Activated T-helper 1 cell treated with Interleukin-2 at 50 U/mL for 16 hours (primary cell): ENCODE results near the gene RPUSD1.
"Not testable (repeated sequence)": the region's sequence is repeated elsewhere in the genome, so short reads cannot be mapped to it uniquely, and the experiment has no call there.

Source experiments
- DNase-seq: peaks from one replicate; pipeline ENCODE4 v3.0.0-alpha.2; 2020; ENCODE audit warnings: low read depth

Gene RPUSD1

GRCh38 chr16:783404-784161 is 4.6 kb downstream of the RPUSD1 start:
- no peak for DNase-seq

- no peak for DNase-seq
These were observed 5.3 kb downstream of the RPUSD1 start for GRCh38 chr16:782766-783403.

GRCh38 chr16:782258-782657 is 5.9 kb downstream of the RPUSD1 start:
- DNase-seq, result no peak

- no peak for DNase-seq
These were observed 6.7 kb downstream of the RPUSD1 start for GRCh38 chr16:781346-782010.

- DNase-seq, result no peak
These were observed 7.9 kb downstream of the RPUSD1 start for GRCh38 chr16:780296-780695.

- no peak for DNase-seq
These were observed 8.6 kb downstream of the RPUSD1 start for GRCh38 chr16:779561-779960.

GRCh38 chr16:778909-779527 is 9.2 kb downstream of the RPUSD1 start:
- DNase-seq, result no peak

- no peak for DNase-seq
These were observed 9.7 kb downstream of the RPUSD1 start for GRCh38 chr16:778447-778846.

GRCh38 chr16:777826-778225 is 10.4 kb downstream of the RPUSD1 start:
- DNase-seq, result no peak

- DNase-seq, result no peak
These were observed 11.4 kb downstream of the RPUSD1 start for GRCh38 chr16:776824-777223.

GRCh38 chr16:776298-776697 is 11.9 kb downstream of the RPUSD1 start:
- not testable (repeated sequence) for DNase-seq

GRCh38 chr16:775236-775796 is 12.9 kb downstream of the RPUSD1 start:
- no peak for DNase-seq

GRCh38 chr16:774086-775001 is 13.8 kb downstream of the RPUSD1 start:
- DNase-seq, result no peak

- DNase-seq, result no peak
These were observed 15.2 kb downstream of the RPUSD1 start for GRCh38 chr16:772959-773358.

GRCh38 chr16:770411-770810 is 17.8 kb downstream of the RPUSD1 start:
- DNase-seq, result no peak

GRCh38 chr16:769934-770333 is 18.2 kb downstream of the RPUSD1 start:
- DNase-seq, result no peak

- DNase-seq, result no peak
These were observed 18.9 kb downstream of the RPUSD1 start for GRCh38 chr16:769184-769784.

GRCh38 chr16:768428-768827 is 19.8 kb downstream of the RPUSD1 start:
- no peak for DNase-seq

- DNase-seq, result no peak
These were observed 20.4 kb downstream of the RPUSD1 start for GRCh38 chr16:767743-768235.

- no peak for DNase-seq
These were observed 21.2 kb downstream of the RPUSD1 start for GRCh38 chr16:766820-767640.
